ENCODE measurements around the gene GJB6. TPM values are rescaled to one million over a fixed set of nuclear protein-coding genes. Genes with fewer than 3 reads are reported as not detected.

GJB6 gene
- total and polyA plus RNA-seq, 2 donors (not counting 1 experiment from before 2014, with no cell fraction given), result not detected

GRCh38 chr13:20274466-20274865, 42.3 kb upstream of the GJB6 start:
- TF ChIP-seq EZH2 (IDR thresholded peaks at IDR 0.05; ENCODE audit: borderline replicate concordance, insufficient read depth, low read depth, low read length, poor library complexity, severe bottlenecking) (no peak), CTCF (IDR thresholded peaks at IDR 0.05) (no peak)
- H3K9me3 ChIP-seq (ENCODE audit: control extremely low read depth in 1 of 3, control insufficient read depth in 2 of 3, insufficient read depth in 1 of 3, low read length in 2 of 3), result peaks cover 0 to 3% (median 2%) of the 10 kb centered on the region in 3 donors
- H3K9ac ChIP-seq (ENCODE audit: low read length), result no peak overlapping the region
- H3K79me2 ChIP-seq (ENCODE audit: control insufficient read depth, insufficient read depth, low read length), result no peaks in the 10 kb centered on the region
- no peak overlapping the region for H3K4me3 ChIP-seq (ENCODE audit: control extremely low read depth in 1 of 5, extremely low read depth in 1 of 5, insufficient read depth in 1 of 5, low read depth in 2 of 5, low read length in 4 of 5)
- ChIA-PET CTCF (no interaction called here), POLR2A (no interaction called here)
- H3K36me3 ChIP-seq (replicated peaks in 1 of 2; ENCODE audit: control extremely low read depth in 1 of 2, control insufficient read depth in 1 of 2, extremely low read depth in 1 of 2, insufficient read depth in 2 of 2, low read length in 1 of 2), result no peaks in the 10 kb centered on the region
- 100% methylated on average over 2 of the region's 4 CpGs for WGBS (ENCODE audit: insufficient coverage)
- H3K27ac ChIP-seq (ENCODE audit: low read length in 2 of 2), result no peak overlapping the region
- Mint-ChIP-seq H3K9me3 (ENCODE audit: insufficient read depth) (no peaks in the 10 kb centered on the region), H3K4me3 (no peak overlapping the region), H3K27me3 (peaks cover 13% of the 10 kb centered on the region), H3K27ac (no peak overlapping the region), H3K4me1 (no peaks in the 10 kb centered on the region)
- H3K4me1 ChIP-seq (ENCODE audit: control insufficient read depth in 2 of 2, insufficient read depth in 2 of 2, low read length in 2 of 2), result no peaks in the 10 kb centered on the region
- H2AFZ ChIP-seq (ENCODE audit: insufficient read depth, low read depth, low read length, poor library complexity, severe bottlenecking), result no peak overlapping the region
- intact Hi-C loops (cut with micrococcal nuclease), result no loop called here
- no peak for DNase-seq
- H3K4me2 ChIP-seq (replicated peaks; ENCODE audit: low read depth, low read length, poor library complexity, severe bottlenecking), result no peak overlapping the region
- ATAC-seq (ENCODE audit: low read depth), result no peak
- H4K20me1 ChIP-seq (ENCODE audit: control insufficient read depth, insufficient read depth, low read length, poor library complexity, severe bottlenecking), result no peaks in the 10 kb centered on the region
- H3K27me3 ChIP-seq (replicated peaks in 1 of 4; ENCODE audit: control extremely low read depth in 1 of 4, control insufficient read depth in 3 of 4, insufficient read depth in 4 of 4, low read length in 3 of 4), result no peaks in the 10 kb centered on the region

GRCh38 chr13:20272588-20273171, 40.6 kb upstream of the GJB6 start:
- Mint-ChIP-seq H3K4me3 (no peak overlapping the region), H3K27ac (no peak overlapping the region), H3K4me1 (no peaks in the 10 kb centered on the region), H3K27me3 (peaks cover 13% of the 10 kb centered on the region), H3K9me3 (ENCODE audit: insufficient read depth) (no peaks in the 10 kb centered on the region)
- TF ChIP-seq EZH2 (IDR thresholded peaks at IDR 0.05; ENCODE audit: borderline replicate concordance, insufficient read depth, low read depth, low read length, poor library complexity, severe bottlenecking), result no peak
- no peak for TF ChIP-seq CTCF (IDR thresholded peaks at IDR 0.05)
- no peak for ATAC-seq (ENCODE audit: low read depth)
- H3K4me3 ChIP-seq (ENCODE audit: control extremely low read depth in 1 of 5, extremely low read depth in 1 of 5, insufficient read depth in 1 of 5, low read depth in 2 of 5, low read length in 4 of 5), result no peak overlapping the region
- no peaks in the 10 kb centered on the region for H3K4me1 ChIP-seq (ENCODE audit: control insufficient read depth in 2 of 2, insufficient read depth in 2 of 2, low read length in 2 of 2)
- no peak for DNase-seq
- no peak overlapping the region for H3K9ac ChIP-seq (ENCODE audit: low read length)
- intact Hi-C loops (cut with micrococcal nuclease), result no loop called here
- WGBS (ENCODE audit: insufficient coverage), result 78% methylated on average over 17 of the region's 17 CpGs
- no peak overlapping the region for H3K27ac ChIP-seq (ENCODE audit: low read length in 2 of 2)
- H3K27me3 ChIP-seq (replicated peaks in 1 of 4; ENCODE audit: control extremely low read depth in 1 of 4, control insufficient read depth in 3 of 4, insufficient read depth in 4 of 4, low read length in 3 of 4), result no peaks in the 10 kb centered on the region
- H3K79me2 ChIP-seq (ENCODE audit: control insufficient read depth, insufficient read depth, low read length), result no peaks in the 10 kb centered on the region
- H4K20me1 ChIP-seq (ENCODE audit: control insufficient read depth, insufficient read depth, low read length, poor library complexity, severe bottlenecking), result no peaks in the 10 kb centered on the region
- no peak overlapping the region for H3K4me2 ChIP-seq (replicated peaks; ENCODE audit: low read depth, low read length, poor library complexity, severe bottlenecking)
- H2AFZ ChIP-seq (ENCODE audit: insufficient read depth, low read depth, low read length, poor library complexity, severe bottlenecking), result no peak overlapping the region
- H3K36me3 ChIP-seq (replicated peaks in 1 of 2; ENCODE audit: control extremely low read depth in 1 of 2, control insufficient read depth in 1 of 2, extremely low read depth in 1 of 2, insufficient read depth in 2 of 2, low read length in 1 of 2), result no peaks in the 10 kb centered on the region
- POLR2A ChIA-PET, result no interaction called here
- CTCF ChIA-PET, result no interaction called here
- peaks cover 0 to 3% (median 2%) of the 10 kb centered on the region in 3 donors for H3K9me3 ChIP-seq (ENCODE audit: control extremely low read depth in 1 of 3, control insufficient read depth in 2 of 3, insufficient read depth in 1 of 3, low read length in 2 of 3)
